Measurements from ENCODE around the gene MTMR1. TPM values are rescaled to one million over a fixed set of nuclear protein-coding genes. Genes with fewer than 3 reads are reported as not detected.

The MTMR1 gene
- total RNA-seq, result 21.6 and 23.8 TPM in 2 replicates

DNA sequence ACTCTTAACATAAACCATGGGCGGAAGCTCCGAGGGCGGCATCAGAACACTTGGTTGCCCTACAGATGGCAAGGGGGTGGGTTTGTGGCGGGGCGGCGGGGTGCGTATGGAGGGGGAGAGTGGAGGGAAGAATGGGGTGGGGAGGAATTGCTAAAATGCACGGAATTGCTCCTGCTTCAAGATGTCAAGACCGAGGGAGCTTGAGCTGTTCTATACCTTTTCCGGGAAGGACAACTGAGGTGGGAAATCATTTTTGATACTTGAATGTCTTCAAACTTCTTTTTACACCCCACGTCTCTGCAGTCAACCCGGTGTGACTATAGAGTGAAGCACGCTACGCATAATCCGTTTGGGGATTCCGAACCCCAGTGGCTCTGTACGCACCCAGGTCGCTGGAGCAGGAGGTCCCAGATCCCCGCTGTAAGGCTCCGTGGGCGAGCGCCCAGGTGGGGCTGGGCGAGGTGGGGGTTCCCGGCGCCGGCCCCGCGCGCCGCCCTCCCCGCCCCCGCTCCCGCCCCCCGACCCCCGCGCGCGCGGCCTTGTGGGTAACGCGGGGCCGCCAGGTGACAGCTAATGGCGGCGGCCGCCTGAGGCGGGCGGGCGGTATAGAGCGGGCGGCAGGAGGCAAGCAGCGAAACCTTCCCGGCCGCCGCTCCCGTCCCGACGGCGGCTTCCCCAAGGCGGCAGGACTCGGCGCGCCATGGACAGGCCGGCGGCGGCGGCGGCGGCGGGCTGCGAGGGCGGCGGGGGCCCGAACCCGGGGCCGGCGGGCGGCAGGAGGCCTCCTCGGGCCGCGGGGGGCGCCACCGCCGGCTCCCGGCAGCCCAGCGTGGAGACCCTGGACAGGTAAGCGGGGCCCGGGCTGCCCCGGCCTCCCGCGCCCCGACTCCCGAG lies at the start of gene MTMR1:
Gene MTMR1 (plus strand): TSS at position 566 of the 894 bp plus-strand sequence. CDS start 135 bp downstream, at position 701.
- no peak for DNase-seq (ENCODE audit: low read depth)
- Histone ChIP-seq H3K36me3 (ENCODE audit: control insufficient read depth, insufficient read depth, low read length) (no peaks in the 10 kb centered on the region), H3K4me3 (ENCODE audit: low read depth, low read length) (peak within 1 kb of the TSS; percentile 54), H3K27me3 (ENCODE audit: control insufficient read depth, insufficient read depth, low read length) (no peaks in the 10 kb centered on the region)
- TF ChIP-seq, protein P1, sequence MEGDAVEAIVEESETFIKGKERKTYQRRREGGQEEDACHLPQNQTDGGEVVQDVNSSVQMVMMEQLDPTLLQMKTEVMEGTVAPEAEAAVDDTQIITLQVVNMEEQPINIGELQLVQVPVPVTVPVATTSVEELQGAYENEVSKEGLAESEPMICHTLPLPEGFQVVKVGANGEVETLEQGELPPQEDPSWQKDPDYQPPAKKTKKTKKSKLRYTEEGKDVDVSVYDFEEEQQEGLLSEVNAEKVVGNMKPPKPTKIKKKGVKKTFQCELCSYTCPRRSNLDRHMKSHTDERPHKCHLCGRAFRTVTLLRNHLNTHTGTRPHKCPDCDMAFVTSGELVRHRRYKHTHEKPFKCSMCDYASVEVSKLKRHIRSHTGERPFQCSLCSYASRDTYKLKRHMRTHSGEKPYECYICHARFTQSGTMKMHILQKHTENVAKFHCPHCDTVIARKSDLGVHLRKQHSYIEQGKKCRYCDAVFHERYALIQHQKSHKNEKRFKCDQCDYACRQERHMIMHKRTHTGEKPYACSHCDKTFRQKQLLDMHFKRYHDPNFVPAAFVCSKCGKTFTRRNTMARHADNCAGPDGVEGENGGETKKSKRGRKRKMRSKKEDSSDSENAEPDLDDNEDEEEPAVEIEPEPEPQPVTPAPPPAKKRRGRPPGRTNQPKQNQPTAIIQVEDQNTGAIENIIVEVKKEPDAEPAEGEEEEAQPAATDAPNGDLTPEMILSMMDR (IDR thresholded peaks at IDR 0.05; ENCODE audit: insufficient read depth, low read length, poor library complexity, severe bottlenecking), result no peak

DNA sequence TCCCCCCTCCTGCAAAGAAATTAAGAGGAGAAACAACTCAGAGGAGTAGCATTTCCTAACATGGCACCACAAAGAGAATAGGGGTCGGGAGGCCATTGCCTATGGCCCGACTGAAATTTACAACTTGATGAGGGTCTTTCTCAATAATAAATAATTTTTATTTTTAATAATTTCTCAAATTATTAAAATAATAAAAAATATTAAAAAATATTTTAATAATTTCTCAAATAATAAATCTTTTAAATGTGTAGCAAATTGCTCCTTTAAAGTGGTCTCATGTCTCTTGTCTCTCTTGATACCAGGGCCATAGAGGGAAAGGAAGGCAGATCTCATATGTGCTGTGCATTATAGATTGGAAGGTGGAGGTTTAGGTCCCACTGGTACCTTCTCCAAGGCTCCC lies 49.2 kb upstream of the MTMR1 start:
- no peak overlapping the region for H3K4me3 ChIP-seq (ENCODE audit: low read depth, low read length)
- no peaks in the 10 kb centered on the region for H3K36me3 ChIP-seq (ENCODE audit: control insufficient read depth, insufficient read depth, low read length)
- TF ChIP-seq, protein P1 (IDR thresholded peaks at IDR 0.05; ENCODE audit: insufficient read depth, low read length, poor library complexity, severe bottlenecking), result no peak
- no peak for DNase-seq (ENCODE audit: low read depth)
- no peaks in the 10 kb centered on the region for H3K27me3 ChIP-seq (ENCODE audit: control insufficient read depth, insufficient read depth, low read length)

DNA sequence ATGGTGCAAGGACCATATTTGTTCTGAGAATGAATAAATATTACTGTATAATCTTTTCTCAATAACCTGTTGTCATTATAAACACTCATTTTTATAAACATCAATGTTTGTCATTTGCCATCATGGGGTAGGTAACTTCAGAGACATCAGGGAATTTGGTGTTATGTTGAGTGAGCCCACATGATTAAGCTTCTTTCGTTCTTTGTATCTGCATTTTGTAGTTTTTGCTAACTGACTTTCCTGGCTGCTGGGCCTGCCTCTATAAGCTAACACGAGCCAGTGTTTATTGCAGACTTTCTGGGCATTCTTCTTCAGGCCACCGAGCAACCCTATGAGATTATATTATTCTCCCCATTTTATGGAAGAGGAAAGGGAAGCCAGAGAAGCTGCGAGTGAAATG lies 48.8 kb upstream of the MTMR1 start:
- DNase-seq (ENCODE audit: low read depth), result no peak
- TF ChIP-seq, protein P1 (IDR thresholded peaks at IDR 0.05; ENCODE audit: insufficient read depth, low read length, poor library complexity, severe bottlenecking), result no peak
- Histone ChIP-seq H3K4me3 (ENCODE audit: low read depth, low read length) (no peak overlapping the region), H3K36me3 (ENCODE audit: control insufficient read depth, insufficient read depth, low read length) (no peaks in the 10 kb centered on the region), H3K27me3 (ENCODE audit: control insufficient read depth, insufficient read depth, low read length) (no peaks in the 10 kb centered on the region)

DNA sequence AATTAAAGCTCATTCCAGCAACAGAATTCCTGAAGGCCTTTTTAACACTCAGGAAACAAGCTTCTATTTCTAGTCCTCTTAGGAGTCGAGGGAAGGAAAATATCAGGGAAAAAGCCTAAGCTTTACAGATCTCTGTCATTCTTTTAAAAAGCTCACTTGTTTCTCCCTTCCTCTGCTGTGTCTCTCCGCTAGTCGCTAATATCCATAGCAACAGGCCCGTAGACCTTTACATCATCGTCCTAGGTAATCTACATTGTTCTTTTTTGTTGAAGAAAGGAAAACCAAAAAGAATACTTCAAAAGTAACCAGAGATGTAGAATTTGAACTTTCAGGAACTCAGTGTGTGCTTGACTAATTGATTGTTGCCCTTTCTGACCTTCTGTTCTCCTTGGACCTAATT lies 45.9 kb upstream of the MTMR1 start:
- H3K27me3 ChIP-seq (ENCODE audit: control insufficient read depth, insufficient read depth, low read length), result no peaks in the 10 kb centered on the region
- DNase-seq (ENCODE audit: low read depth), result no peak
- H3K36me3 ChIP-seq (ENCODE audit: control insufficient read depth, insufficient read depth, low read length), result no peaks in the 10 kb centered on the region

DNA sequence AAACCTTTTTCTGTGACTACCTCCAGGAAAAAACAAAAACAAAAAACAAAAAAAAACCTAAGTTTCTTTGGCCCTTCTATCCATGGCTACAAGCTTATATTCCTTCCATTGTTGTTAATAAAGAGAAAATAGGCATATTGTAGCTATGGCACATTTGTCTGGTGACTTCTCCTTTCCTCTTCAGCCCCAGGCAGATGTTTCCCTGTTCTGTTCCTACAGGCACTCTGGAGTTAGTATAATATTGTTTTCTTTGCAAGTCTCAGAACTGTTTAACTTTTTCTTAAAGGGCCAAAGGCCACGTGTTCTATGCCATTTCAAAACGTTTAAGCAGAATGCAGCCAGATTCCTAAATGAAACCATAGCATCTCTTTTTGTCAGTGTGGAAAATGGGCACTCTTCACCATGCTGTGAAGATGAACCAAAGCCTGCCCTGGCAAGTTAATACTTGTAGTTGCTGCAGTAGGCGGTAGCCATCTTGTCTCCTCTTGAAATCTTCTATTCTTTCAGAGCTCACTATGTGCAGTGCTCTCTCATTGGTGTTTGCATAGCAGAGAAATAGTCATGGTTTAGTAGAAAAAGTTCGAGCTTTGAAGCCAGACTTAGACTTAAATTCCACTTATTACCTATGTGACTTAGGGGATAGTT lies 44.8 kb upstream of the MTMR1 start:
- Histone ChIP-seq H3K36me3 (ENCODE audit: control insufficient read depth, insufficient read depth, low read length) (no peaks in the 10 kb centered on the region), H3K4me3 (ENCODE audit: low read depth, low read length) (no peak overlapping the region), H3K27me3 (ENCODE audit: control insufficient read depth, insufficient read depth, low read length) (no peaks in the 10 kb centered on the region)
- DNase-seq (ENCODE audit: low read depth), result no peak
- TF ChIP-seq, protein P1 (IDR thresholded peaks at IDR 0.05; ENCODE audit: insufficient read depth, low read length, poor library complexity, severe bottlenecking), result no peak

More for the DNA sequence above, 45.9 kb upstream of the MTMR1 start:
- TF ChIP-seq, protein P1 (IDR thresholded peaks at IDR 0.05; ENCODE audit: insufficient read depth, low read length, poor library complexity, severe bottlenecking), result no peak
- H3K4me3 ChIP-seq (ENCODE audit: low read depth, low read length), result no peak overlapping the region

Measured in kidney epithelial cell (primary cell).